Mucosa of rectum (tissue), 2 donors: ENCODE results near the gene CINP.

Experiments used
- H3K27ac ChIP-seq, 2 donors: one replicate each; pipeline ENCODE4 v1.7.0; 2013; ENCODE audit warnings: inconsistent platforms in 2 of 2, low read depth in 2 of 2, low read length in 2 of 2
- H3K27me3 ChIP-seq, 2 donors: one replicate each; pipeline ENCODE4 v1.7.0; 2013; ENCODE audit warnings: low read length in 2 of 2; ENCODE audit not compliant: control insufficient read depth in 2 of 2, insufficient read depth in 2 of 2
- H3K36me3 ChIP-seq, 2 donors: one replicate each; pipeline ENCODE4 v1.7.0; 2013; ENCODE audit warnings: low read length in 2 of 2; ENCODE audit not compliant: control insufficient read depth in 2 of 2, insufficient read depth in 2 of 2
- H3K4me1 ChIP-seq, 2 donors: one replicate each; pipeline ENCODE4 v1.7.0; 2013; ENCODE audit warnings: low read length in 2 of 2, mild to moderate bottlenecking in 1 of 2; ENCODE audit not compliant: control insufficient read depth in 2 of 2, insufficient read depth in 2 of 2
- H3K4me3 ChIP-seq, 2 donors: one replicate each; pipeline ENCODE4 v1.7.0; 2013; ENCODE audit warnings: low read length in 2 of 2
- H3K9ac ChIP-seq, 2 donors: one replicate each; pipeline ENCODE4 v1.7.0; 2013; ENCODE audit warnings: low read length in 2 of 2, low read depth in 1 of 2, mild to moderate bottlenecking in 1 of 2
- H3K9me3 ChIP-seq, 2 donors: one replicate each; pipeline ENCODE4 v1.7.0; 2013; ENCODE audit warnings: low read length in 2 of 2; ENCODE audit not compliant: control insufficient read depth in 2 of 2
- donor health status: healthy.
- donor health status: Normal muscosa, but diverticular disease.

The CINP gene

DNA sequence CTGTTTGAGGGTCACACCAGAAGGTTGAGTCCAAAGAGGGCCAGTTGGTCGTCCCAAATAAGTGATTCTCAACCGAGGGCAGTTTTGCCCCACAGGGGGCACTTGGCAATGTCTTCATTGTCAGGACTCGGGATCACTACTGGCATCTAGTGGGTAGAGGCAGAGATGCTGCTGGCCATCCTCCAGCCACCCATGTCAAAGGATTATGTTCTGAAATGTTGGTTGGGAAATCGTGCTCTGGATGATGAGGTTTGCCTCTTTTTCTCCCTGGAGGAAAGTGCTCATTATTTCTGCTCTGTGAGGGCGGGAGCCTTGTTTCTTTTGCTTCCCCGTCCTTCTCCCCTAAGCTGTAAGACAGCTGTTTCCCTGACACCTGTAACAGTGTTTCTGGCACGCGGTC is 39.6 kb downstream of the CINP start:
- no peak overlapping the region for H3K9ac ChIP-seq
- peaks cover 15 to 18% of the 10 kb centered on the region in 2 donors for H3K4me1 ChIP-seq
- H3K36me3 ChIP-seq = peaks cover 0 to 4% of the 10 kb centered on the region in 2 donors
- no peaks in the 10 kb centered on the region for H3K9me3 ChIP-seq
- no peaks in the 10 kb centered on the region for H3K27me3 ChIP-seq
- no peak overlapping the region for H3K27ac ChIP-seq
- no peak overlapping the region for H3K4me3 ChIP-seq

DNA sequence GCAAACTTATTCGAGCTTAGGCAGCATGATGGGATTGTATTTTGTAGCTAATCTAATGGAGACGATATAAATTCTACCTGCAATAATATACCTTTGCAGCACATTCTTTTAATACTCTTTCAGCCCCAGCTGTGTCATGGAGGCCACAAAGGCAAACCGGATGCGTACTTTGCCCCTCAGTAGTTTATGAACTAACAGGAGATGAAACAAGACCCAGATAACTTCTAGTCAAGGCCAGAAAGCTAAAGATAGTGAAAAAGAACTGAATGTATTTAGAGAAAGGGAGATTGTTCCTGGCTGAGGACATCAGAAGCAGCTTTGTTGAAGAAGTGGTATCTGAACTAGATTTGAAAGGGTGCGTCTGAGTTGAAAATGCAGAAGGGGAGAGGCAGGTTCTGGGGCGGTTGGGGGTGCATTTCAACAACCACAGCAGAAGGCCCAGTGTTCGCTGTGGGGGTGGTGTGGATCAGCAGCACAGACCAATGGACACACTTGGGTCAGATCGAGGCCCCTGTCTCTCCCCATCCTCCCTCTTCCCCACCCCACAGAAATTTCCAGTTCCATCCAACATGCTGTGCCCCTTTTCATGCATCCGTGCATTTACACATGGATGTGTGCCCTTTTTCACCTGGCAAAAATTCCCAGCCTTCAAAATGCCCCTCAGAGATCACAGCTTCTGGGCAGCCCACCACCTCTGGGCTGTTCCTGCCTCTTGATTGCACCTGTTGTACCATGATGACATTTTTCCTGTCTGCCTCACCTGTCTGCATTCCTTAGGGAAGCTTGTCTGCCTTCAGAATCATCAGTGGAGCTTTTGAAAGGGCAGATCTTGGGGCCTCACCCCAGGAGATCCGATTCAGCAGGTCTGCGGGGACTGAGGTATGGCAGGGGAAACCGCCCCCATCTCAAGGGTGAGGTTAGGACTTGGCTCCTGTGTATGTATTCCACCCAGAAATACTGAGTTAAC is 41.0 kb downstream of the CINP start:
- Histone ChIP-seq H3K9ac (no peak overlapping the region), H3K27ac (no peak overlapping the region)

DNA sequence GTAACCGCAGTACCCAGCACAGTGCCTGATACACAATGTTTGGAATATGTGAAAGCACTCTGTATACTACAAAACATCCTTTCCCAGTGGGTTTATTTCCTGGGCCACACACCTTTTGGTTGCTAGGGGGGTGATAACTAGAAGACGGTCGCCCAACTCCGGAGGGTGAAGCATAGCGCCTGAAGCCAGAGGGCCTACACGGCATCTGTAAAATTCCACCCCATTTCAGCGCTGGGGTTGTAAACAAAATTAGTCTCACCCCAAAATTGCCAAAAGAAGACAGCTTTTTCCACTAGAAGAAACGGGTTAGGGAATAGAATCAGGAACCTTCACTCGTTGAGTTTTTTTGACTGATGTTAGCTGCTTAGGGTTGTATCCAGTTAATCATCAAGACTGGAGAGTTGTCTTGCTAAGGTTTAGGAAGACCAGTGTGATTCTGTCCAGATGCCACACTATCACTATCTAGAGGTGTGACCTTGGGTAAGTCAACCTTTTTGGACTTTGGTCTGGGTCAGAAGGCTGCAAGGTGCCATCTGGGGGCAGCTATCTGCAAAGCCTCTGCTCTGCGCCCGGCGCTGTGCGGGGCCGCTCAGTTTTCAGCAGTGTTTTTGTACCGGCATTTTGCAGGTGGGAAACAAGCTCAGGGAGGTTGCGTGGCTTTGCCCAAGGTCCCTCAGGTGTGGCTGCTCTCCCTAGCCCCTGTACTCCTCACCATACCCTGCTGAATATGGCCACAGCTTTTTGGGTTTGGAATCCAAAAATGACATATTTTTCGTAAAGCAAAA is 41.8 kb downstream of the CINP start:
- peaks cover 25 to 30% of the 10 kb centered on the region in 2 donors for H3K4me1 ChIP-seq
- peak overlapping the region; percentile 85 to 95 for H3K4me3 ChIP-seq
- H3K36me3 ChIP-seq = no peaks in the 10 kb centered on the region
- H3K27ac ChIP-seq = peak overlapping the region in 1 of 2 donors; percentile 85
- no peaks in the 10 kb centered on the region for H3K27me3 ChIP-seq
- H3K9ac ChIP-seq = peak overlapping the region in 1 of 2 donors; percentile 94
- no peaks in the 10 kb centered on the region for H3K9me3 ChIP-seq

More for the DNA sequence above, 41.0 kb downstream of the CINP start:
- peaks cover 0 to 4% of the 10 kb centered on the region in 2 donors for H3K36me3 ChIP-seq
- H3K9me3 ChIP-seq = no peaks in the 10 kb centered on the region
- peaks cover 22 to 25% of the 10 kb centered on the region in 2 donors for H3K4me1 ChIP-seq
- H3K4me3 ChIP-seq = no peak overlapping the region
- no peaks in the 10 kb centered on the region for H3K27me3 ChIP-seq

DNA sequence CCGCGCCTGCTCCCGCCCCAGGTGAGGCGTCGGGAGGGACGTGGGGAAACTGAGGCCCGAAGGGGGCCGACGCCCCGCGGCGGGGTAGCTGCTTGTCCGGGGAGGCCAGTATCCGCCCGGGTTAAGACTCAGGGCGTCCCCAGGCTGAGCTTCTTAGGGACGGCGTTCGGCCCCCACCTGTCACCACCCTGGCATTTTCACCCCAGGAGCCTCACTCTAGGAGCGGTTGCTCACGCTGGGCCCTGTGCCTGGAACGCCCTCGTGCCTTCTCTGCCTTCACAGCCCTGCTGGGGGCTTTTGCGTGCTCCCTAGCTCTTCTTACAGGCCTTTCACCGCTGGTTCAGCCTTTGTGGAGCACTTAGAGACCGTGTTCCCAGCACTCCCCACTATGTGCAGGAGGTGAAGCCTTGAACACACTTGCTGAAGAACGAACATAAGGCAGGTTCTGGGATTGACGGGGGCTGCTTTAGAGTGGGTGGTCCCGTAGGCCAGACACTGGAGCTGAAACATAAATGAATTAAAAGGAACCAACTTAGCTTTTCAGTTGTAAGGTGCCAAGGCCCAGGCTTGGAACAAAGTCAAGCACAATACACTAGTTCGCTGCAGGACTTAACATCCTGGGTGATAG is 42.5 kb downstream of the CINP start:
- peak overlapping the region; percentile 85 to 95 for H3K4me3 ChIP-seq
- peak overlapping the region; percentile 84 to 94 for H3K9ac ChIP-seq
- peaks cover 25 to 30% of the 10 kb centered on the region in 2 donors for H3K4me1 ChIP-seq
- no peaks in the 10 kb centered on the region for H3K36me3 ChIP-seq
- H3K27ac ChIP-seq = peak overlapping the region; percentile 85
- no peaks in the 10 kb centered on the region for H3K9me3 ChIP-seq
- H3K27me3 ChIP-seq = no peaks in the 10 kb centered on the region

DNA sequence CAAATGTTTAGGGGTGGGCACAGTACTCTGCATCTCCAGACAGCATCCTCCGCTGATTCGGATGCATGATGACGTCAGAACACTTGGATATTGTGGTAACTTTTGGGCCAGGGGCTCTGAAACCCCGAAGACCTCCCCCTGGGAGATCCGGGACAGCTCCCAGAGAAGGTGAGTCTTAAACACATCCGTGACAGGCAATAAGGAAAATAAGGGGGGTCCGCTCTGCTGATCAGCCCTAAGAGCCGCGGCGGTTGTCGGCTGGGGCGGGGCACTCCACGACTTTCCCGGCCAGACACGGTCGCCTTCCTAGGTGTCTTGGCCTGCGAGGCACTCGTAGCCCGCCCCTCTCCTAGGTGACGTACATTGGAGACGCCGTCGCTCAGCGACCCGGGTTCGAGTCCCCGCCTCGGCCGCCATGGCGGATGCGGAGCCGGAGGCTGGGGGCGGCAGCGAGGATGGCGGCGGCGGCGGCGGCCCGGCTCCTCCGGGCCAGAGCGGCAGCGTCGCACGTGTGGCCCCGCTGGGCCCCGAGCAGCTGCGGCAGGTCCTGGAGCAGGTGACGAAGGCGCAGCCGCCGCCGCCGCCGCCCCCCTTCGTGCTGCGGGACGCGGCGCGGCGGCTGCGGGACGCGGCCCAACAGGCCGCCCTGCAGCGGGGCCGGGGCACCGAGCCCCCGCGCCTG is 43.2 kb downstream of the CINP start, which contains the start of gene ZNF839:
ZNF839 (plus strand) TSS at position 396 of the 682 bp plus-strand sequence; CDS start at position 416, 20 bp downstream.
- Histone ChIP-seq H3K4me1 (peaks cover 28 to 30% of the 10 kb centered on the region in 2 donors), H3K9me3 (no peaks in the 10 kb centered on the region)

DNA sequence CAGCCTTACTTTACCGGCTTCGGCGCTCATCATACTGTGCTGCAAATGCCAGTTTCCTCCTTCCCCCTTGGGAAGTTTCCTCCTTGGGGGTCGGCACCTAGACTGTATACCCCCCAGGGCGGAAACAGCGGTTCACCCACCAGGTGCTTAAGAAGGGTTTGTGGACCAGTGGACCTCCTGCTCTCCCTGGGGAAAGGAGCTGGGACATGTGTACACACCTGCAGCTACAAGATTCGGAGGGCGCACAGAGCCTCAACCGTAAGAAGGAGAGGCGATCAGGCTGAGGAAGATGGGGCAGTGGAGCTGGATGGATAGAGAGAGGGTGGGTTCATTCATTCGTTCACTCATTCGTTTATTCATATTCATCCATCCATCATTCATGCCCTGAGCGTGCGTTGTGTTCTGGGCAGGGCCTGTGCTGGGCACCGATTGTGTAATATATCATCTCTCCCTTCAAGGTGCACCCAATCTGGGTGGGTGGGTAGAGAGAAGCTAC is 43.9 kb downstream of the CINP start:
- H3K27me3 ChIP-seq = no peaks in the 10 kb centered on the region
- H3K9ac ChIP-seq = peak overlapping the region; percentile 84 to 94
- no peaks in the 10 kb centered on the region for H3K36me3 ChIP-seq
- peak overlapping the region; percentile 85 to 95 for H3K4me3 ChIP-seq
- H3K27ac ChIP-seq = peak overlapping the region; percentile 85
- no peaks in the 10 kb centered on the region for H3K9me3 ChIP-seq
- H3K4me1 ChIP-seq = peaks cover 29 to 30% of the 10 kb centered on the region in 2 donors

More for the DNA sequence above, 43.2 kb downstream of the CINP start, which contains the start of gene ZNF839:
- Histone ChIP-seq H3K27ac (peak within 1 kb of the TSS; percentile 85), H3K9ac (peak within 1 kb of the TSS; percentile 84 to 94), H3K36me3 (no peaks in the 10 kb centered on the region), H3K27me3 (no peaks in the 10 kb centered on the region), H3K4me3 (peak within 1 kb of the TSS; percentile 85 to 95)

DNA sequence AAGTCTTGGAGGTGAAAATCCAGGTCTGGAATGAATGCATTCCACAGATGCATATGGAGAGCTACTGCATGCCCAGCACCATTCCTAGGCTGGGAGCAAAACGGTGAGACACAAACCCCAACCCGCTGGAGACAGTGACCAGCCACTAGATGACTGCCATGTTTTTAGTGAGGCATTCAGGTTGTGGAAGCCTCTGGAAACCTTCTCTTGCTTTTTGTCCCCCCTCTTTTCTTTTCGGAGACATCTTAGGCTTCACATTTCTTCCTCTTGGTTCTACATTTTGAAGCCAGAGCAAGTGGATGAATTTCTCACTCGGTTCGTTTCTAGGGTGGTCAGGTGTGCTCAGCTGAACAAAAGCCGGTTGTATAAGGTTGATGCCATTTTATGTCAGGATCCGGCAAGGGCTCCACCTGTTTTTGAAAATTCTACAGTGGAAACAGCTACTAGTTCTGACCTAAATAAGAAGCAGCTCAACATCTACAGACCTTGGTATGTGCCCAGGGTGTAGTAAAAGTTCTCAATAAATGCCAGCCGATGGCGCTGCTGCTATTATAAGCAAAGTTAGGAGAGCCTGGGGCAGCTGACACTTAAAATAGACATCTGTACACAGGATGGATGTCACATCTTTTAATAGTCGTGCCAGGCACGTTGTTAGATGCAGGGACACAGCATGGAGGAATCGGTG is 45.0 kb downstream of the CINP start:
- Histone ChIP-seq H3K9ac (peak overlapping the region; percentile 72 to 87), H3K36me3 (no peaks in the 10 kb centered on the region), H3K27ac (peak overlapping the region; percentile 86 to 89), H3K27me3 (no peaks in the 10 kb centered on the region), H3K9me3 (no peaks in the 10 kb centered on the region), H3K4me3 (peak overlapping the region; percentile 80 to 89), H3K4me1 (peaks cover 30 to 34% of the 10 kb centered on the region in 2 donors)

DNA sequence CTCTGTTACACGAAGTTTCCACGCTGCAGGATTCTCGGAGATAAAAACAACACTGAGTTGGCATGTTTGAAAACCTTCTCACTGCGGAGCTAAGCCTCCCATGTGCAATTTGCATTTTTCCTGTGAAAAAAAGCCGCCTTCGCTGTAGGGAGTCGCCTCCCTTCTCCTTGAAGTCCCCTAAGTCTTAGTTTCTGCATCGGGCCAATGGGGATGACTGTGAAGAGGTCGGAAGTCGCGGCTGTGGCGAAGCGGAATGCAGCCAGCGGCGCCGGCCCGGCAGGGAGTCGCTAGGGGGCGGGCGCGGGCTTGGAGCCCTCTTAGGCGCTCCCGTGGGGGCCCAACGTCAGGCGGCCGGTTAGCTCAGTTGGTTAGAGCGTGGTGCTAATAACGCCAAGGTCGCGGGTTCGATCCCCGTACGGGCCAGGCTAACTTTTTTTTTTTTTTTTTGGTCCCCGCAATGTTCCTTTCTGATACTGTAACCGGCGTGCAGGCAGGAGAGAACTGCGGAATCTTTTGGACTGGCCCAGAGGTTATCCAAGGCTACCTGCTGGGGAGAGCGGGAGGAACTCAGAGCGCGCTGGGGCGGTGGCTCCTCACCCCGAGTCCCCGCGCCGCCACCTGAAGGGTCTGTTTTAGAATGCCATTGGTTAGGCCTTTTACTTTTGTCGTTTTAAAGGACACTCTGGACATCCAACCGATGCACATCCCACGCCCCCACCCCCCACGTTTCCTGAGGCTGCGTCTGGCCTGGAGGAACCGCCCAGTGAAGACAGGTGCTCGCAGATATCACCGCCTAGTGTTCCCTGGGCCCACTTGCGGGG is 45.7 kb downstream of the CINP start:
- no peaks in the 10 kb centered on the region for H3K36me3 ChIP-seq
- no peaks in the 10 kb centered on the region for H3K27me3 ChIP-seq
- peaks cover 30 to 34% of the 10 kb centered on the region in 2 donors for H3K4me1 ChIP-seq
- H3K4me3 ChIP-seq = peak overlapping the region; percentile 80 to 89
- peak overlapping the region; percentile 72 to 87 for H3K9ac ChIP-seq
- no peaks in the 10 kb centered on the region for H3K9me3 ChIP-seq
- H3K27ac ChIP-seq = peak overlapping the region; percentile 86 to 89
